SK-N-SH treated with all-trans-retinoic acid at 6 μM for 48 hours (cell line): ENCODE results near the gene USP7.

ENCODE experiments used
- ZNF565 ChIP-seq: fragments of 450-650 bp; formaldehyde crosslinking; conservative IDR thresholded peaks from 2 replicates; pipeline ENCODE4 v1.5.0; 2020; ENCODE audit warnings: low read depth, mild to moderate bottlenecking, moderate library complexity
- TF ChIP-seq, protein P1 (sequence below): fragments of 250-450 bp; sonication (Bioruptor Pico); IDR thresholded peaks from 2 replicates; pipeline ENCODE4 v1.5.1; 2020; ENCODE audit warnings: low read depth, mild to moderate bottlenecking, moderate library complexity

DNA sequence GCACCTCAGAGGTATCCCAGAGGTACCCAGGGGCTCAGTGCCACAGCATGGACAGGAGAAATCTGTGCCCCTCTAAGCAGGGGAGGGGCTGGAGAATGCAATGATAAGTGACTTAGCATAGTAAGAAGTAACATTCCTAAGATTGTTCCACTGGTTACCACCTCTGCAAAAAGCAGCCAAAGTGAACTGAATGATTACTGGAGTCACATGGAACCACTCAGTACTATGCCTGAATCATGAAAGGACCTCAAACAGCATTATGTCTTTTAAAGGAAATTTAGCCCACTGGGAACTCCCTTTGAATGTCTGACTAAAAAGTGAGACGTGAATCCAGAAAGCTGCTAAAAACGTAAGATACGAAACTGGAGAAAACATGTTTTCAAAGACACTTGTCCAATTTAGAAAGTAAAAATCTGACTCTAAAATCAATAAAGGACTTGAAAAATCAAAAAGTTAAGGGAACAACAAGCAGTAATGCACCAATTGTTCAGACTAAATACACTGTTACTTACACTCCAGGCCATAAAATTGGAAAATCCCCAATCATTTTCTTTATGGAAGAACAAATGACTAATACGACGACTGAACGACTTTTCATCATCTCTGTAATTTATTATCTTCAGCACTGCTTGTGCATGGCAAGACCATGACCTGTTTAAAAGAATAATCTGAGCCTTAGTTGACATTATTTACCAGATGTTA is 42.9 kb downstream of the USP7 start:
- TF ChIP-seq, protein P1, sequence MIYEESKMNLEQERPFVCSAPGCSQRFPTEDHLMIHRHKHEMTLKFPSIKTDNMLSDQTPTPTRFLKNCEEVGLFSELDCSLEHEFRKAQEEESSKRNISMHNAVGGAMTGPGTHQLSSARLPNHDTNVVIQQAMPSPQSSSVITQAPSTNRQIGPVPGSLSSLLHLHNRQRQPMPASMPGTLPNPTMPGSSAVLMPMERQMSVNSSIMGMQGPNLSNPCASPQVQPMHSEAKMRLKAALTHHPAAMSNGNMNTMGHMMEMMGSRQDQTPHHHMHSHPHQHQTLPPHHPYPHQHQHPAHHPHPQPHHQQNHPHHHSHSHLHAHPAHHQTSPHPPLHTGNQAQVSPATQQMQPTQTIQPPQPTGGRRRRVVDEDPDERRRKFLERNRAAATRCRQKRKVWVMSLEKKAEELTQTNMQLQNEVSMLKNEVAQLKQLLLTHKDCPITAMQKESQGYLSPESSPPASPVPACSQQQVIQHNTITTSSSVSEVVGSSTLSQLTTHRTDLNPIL = no peak
- no peak for TF ChIP-seq ZNF565 (CRISPR knock-in tag)
